Testis (tissue), 3 donors: Measurements from ENCODE around the gene MSI2. TPM values are rescaled to one million over a fixed set of nuclear protein-coding genes. Genes with fewer than 3 reads are reported as not detected.

Experiments used
- DNase-seq: peaks from one replicate; pipeline ENCODE4 v3.0.0-alpha.2; 2019
- H3K27ac ChIP-seq, 2 donors: fragments of 200-600 bp; sonication (generic); one replicate each; pipeline ENCODE4 v1.5.1; 2019
- H3K27me3 ChIP-seq: fragments of 200-600 bp; sonication (generic); one replicate; pipeline ENCODE4 v1.5.1; 2019
- H3K36me3 ChIP-seq: fragments of 200-600 bp; sonication (generic); one replicate; pipeline ENCODE4 v1.5.1; 2017; ENCODE audit warnings: low read depth; ENCODE audit errors: missing control alignments
- H3K4me1 ChIP-seq: fragments of 200-600 bp; sonication (generic); one replicate; pipeline ENCODE4 v1.5.1; 2019
- H3K4me3 ChIP-seq, 2 donors: fragments of 200-600 bp; sonication (generic); one replicate each; pipeline ENCODE4 v1.5.1; 2017 to 2019
- H3K9me3 ChIP-seq: fragments of 200-600 bp; sonication (generic); one replicate; pipeline ENCODE4 v1.5.1; 2017
- CTCF ChIP-seq, 3 experiments: fragments of 450-650 bp in 2 of 3; fragments of 200-600 bp in 1 of 3; sonication (generic) in 1 of 3; IDR thresholded peaks; one replicate each; pipeline ENCODE4 v1.5.1; 2016 to 2019; ENCODE audit warnings: antibody characterized with exemption in 3 of 3, mild to moderate bottlenecking in 2 of 3, moderate library complexity in 1 of 3
- POLR2A ChIP-seq: fragments of 450-650 bp; IDR thresholded peaks from one replicate; pipeline ENCODE4 v1.6.1; 2017; ENCODE audit warnings: antibody characterized with exemption, mild to moderate bottlenecking, moderate library complexity
- WGBS, 2 donors: methylation state at CpG; one replicate each; pipeline ENCODE4 v1.1.5; 2018; 5-methylcytosine and 5-hydroxymethylcytosine counted together
- intact Hi-C: fragments of 100-400 bp; cut with DNase I; formaldehyde crosslinking; loops from one replicate; pipeline ENCODE4 v1.15.1; 2023; ENCODE audit warnings: low total_unique reads
- polyA plus RNA-seq: library from polyadenylated mRNA; stranded (reverse); fragments of 350-450 nt; fragmentation: Illumina TruSeq; extraction: RNeasy Lipid Tissue Mini Kit (QIAGEN cat#74804); gene quantifications from one replicate; pipeline ENCODE4 v1.2.3, GENCODE V29; 2014; ENCODE audit warnings: low read depth, low replicate concordance; ENCODE audit not compliant: insufficient read depth
- total RNA-seq, 2 donors: library from RNA; depleted of rRNA; stranded (reverse); fragments of >200 nt; gene quantifications; one replicate each; pipeline ENCODE4 v1.2.3, GENCODE V29; 2016

The MSI2 gene
- total and polyA plus RNA-seq, 3 donors from 2014 or later: 46.5 to 106 (median 76.6) TPM

- H3K4me3 ChIP-seq: no peak overlapping the region
- DNase-seq: no peak
- H3K4me1 ChIP-seq: peaks cover 34% of the 10 kb centered on the region
- H3K27ac ChIP-seq: peak overlapping the region in 1 of 2 donors; percentile 20
- intact Hi-C loops: no loop called here
- H3K9me3 ChIP-seq: no peaks in the 10 kb centered on the region
- TF ChIP-seq POLR2A (no peak), CTCF (IDR thresholded peaks at IDR 0.05) (no peak)
- H3K36me3 ChIP-seq: no peaks in the 10 kb centered on the region
- H3K27me3 ChIP-seq: no peaks in the 10 kb centered on the region
- WGBS, 2 donors: 54 to 83% methylated on average over 3 to 4 of the region's 4 CpGs
These were observed 233.0 kb downstream of the MSI2 start for GRCh38 chr17:57489321-57489720.

GRCh38 chr17:57490111-57490845 lies 234.0 kb downstream of the MSI2 start:
- DNase-seq: no peak
- intact Hi-C loops: no loop called here
- H3K27ac ChIP-seq: no peak overlapping the region
- H3K4me3 ChIP-seq: no peak overlapping the region
- H3K9me3 ChIP-seq: no peaks in the 10 kb centered on the region
- H3K27me3 ChIP-seq: no peaks in the 10 kb centered on the region
- TF ChIP-seq CTCF (IDR thresholded peaks at IDR 0.05) (no peak), POLR2A (no peak)
- peaks cover 34% of the 10 kb centered on the region for H3K4me1 ChIP-seq
- whole genome bisulfite sequencing, 2 donors: 55 to 59% methylated on average over 4 of the region's 4 CpGs
- no peaks in the 10 kb centered on the region for H3K36me3 ChIP-seq

- no peaks in the 10 kb centered on the region for H3K36me3 ChIP-seq
- no peaks in the 10 kb centered on the region for H3K9me3 ChIP-seq
- WGBS, 2 donors: 68% methylated on average over 12 of the region's 12 CpGs
- peaks cover 29% of the 10 kb centered on the region for H3K4me1 ChIP-seq
- no peak for TF ChIP-seq CTCF (IDR thresholded peaks at IDR 0.05)
- TF ChIP-seq POLR2A: no peak
- DNase-seq: no peak
- no peaks in the 10 kb centered on the region for H3K27me3 ChIP-seq
- no peak overlapping the region for H3K27ac ChIP-seq
- intact Hi-C loops: no loop called here
- H3K4me3 ChIP-seq: no peak overlapping the region
These were observed 234.6 kb downstream of the MSI2 start for GRCh38 chr17:57490890-57491289.

GRCh38 chr17:57493171-57493570 lies 236.8 kb downstream of the MSI2 start:
- TF ChIP-seq CTCF (IDR thresholded peaks at IDR 0.05): no peak
- TF ChIP-seq POLR2A: no peak
- Histone ChIP-seq H3K9me3 (no peaks in the 10 kb centered on the region), H3K4me1 (peaks cover 19% of the 10 kb centered on the region), H3K27me3 (no peaks in the 10 kb centered on the region), H3K27ac (no peak overlapping the region), H3K4me3 (no peak overlapping the region), H3K36me3 (no peaks in the 10 kb centered on the region)
- intact Hi-C loops: no loop called here
- 89 to 91% methylated on average over 5 of the region's 5 CpGs for WGBS, 2 donors
- DNase-seq: no peak

GRCh38 chr17:57493625-57494024 lies 237.3 kb downstream of the MSI2 start:
- no peak for DNase-seq
- 95 to 98% methylated on average over 5 to 6 of the region's 6 CpGs for WGBS, 2 donors
- no peaks in the 10 kb centered on the region for H3K36me3 ChIP-seq
- TF ChIP-seq POLR2A (no peak), CTCF (IDR thresholded peaks at IDR 0.05) (no peak)
- H3K9me3 ChIP-seq: no peaks in the 10 kb centered on the region
- intact Hi-C loops: no loop called here
- H3K4me3 ChIP-seq: no peak overlapping the region
- H3K4me1 ChIP-seq: peaks cover 19% of the 10 kb centered on the region
- no peak overlapping the region for H3K27ac ChIP-seq
- no peaks in the 10 kb centered on the region for H3K27me3 ChIP-seq
